Trophoblast cell (in vitro differentiated cells and primary cell): ENCODE data around the gene PJA1.

Source experiments
- DNase-seq, 2 donors: peaks; one replicate each; pipeline ENCODE4 v3.0.0-alpha.2; 2016
- H2AFZ ChIP-seq: 2 replicates; pipeline ENCODE4 v1.6.1; 2013; ENCODE audit warnings: low read length, moderate library complexity, mild to moderate bottlenecking; ENCODE audit not compliant: insufficient read depth, poor library complexity
- H2AK5ac ChIP-seq: 2 replicates; pipeline ENCODE4 v1.6.1; 2013; ENCODE audit warnings: mild to moderate bottlenecking, low read length
- H2BK120ac ChIP-seq: 2 replicates; pipeline ENCODE4 v1.6.1; 2013; ENCODE audit warnings: low read length, mild to moderate bottlenecking, moderate library complexity; ENCODE audit not compliant: insufficient read depth, poor library complexity
- H2BK12ac ChIP-seq: 2 replicates; pipeline ENCODE4 v1.6.1; 2013; ENCODE audit warnings: mild to moderate bottlenecking, low read length, moderate library complexity
- H2BK5ac ChIP-seq: 2 replicates; pipeline ENCODE4 v1.6.1; 2013; ENCODE audit warnings: low read length, low read depth, moderate library complexity, mild to moderate bottlenecking; ENCODE audit not compliant: poor library complexity
- H3K14ac ChIP-seq: 2 replicates; pipeline ENCODE4 v1.6.1; 2013; ENCODE audit warnings: mild to moderate bottlenecking, low read length
- H3K18ac ChIP-seq: 2 replicates; pipeline ENCODE4 v1.6.1; 2013; ENCODE audit warnings: mild to moderate bottlenecking, low read length
- H3K23ac ChIP-seq: 2 replicates; pipeline ENCODE4 v1.6.1; 2013; ENCODE audit warnings: low read length
- H3K27ac ChIP-seq: 2 replicates; pipeline ENCODE4 v1.5.1; 2013; ENCODE audit warnings: low read depth, mild to moderate bottlenecking, inconsistent platforms, low read length, moderate library complexity
- H3K27me3 ChIP-seq: 2 replicates; pipeline ENCODE4 v1.6.1; 2013; ENCODE audit warnings: inconsistent platforms, mild to moderate bottlenecking, low read length, moderate library complexity; ENCODE audit not compliant: insufficient read depth
- H3K36me3 ChIP-seq, 2 experiments: 1 replicate in 1 of 2; 2 replicates in 1 of 2; pipeline ENCODE4 v1.6.1; 2013; ENCODE audit warnings: low read length in 2 of 2, mild to moderate bottlenecking in 2 of 2, moderate library complexity in 1 of 2; ENCODE audit not compliant: insufficient read depth in 2 of 2, control insufficient read depth in 1 of 2
- H3K4ac ChIP-seq: 2 replicates; pipeline ENCODE4 v1.6.1; 2013; ENCODE audit warnings: low read depth, mild to moderate bottlenecking, low read length, moderate library complexity
- H3K4me1 ChIP-seq, 2 experiments: 1 replicate in 1 of 2; 2 replicates in 1 of 2; pipeline ENCODE4 v1.6.1; 2013; ENCODE audit warnings: low read length in 2 of 2, mild to moderate bottlenecking in 2 of 2, moderate library complexity in 1 of 2; ENCODE audit not compliant: insufficient read depth in 2 of 2, control insufficient read depth in 1 of 2
- H3K4me2 ChIP-seq: 2 replicates; pipeline ENCODE4 v1.6.1; 2013; ENCODE audit warnings: inconsistent platforms, mild to moderate bottlenecking, low read length, moderate library complexity
- H3K4me3 ChIP-seq: 2 replicates; pipeline ENCODE4 v1.5.1; 2013; ENCODE audit warnings: mild to moderate bottlenecking, low read depth, low read length, inconsistent platforms
- H3K79me1 ChIP-seq: one replicate; pipeline ENCODE4 v1.6.1; 2013; ENCODE audit warnings: low read length
- H3K79me2 ChIP-seq: 2 replicates; pipeline ENCODE4 v1.6.1; 2013; ENCODE audit warnings: low read length, mild to moderate bottlenecking; ENCODE audit not compliant: control insufficient read depth, insufficient read depth, poor library complexity
- H3K9ac ChIP-seq: 2 replicates; pipeline ENCODE4 v1.6.1; 2013; ENCODE audit warnings: mild to moderate bottlenecking, low read length
- H3K9me3 ChIP-seq: 2 replicates; pipeline ENCODE4 v1.6.1; 2013; ENCODE audit warnings: low read depth, mild to moderate bottlenecking, control low read depth, inconsistent platforms, low read length; ENCODE audit not compliant: insufficient read depth
- H4K12ac ChIP-seq: 2 replicates; pipeline ENCODE4 v1.6.1; 2013; ENCODE audit warnings: low read depth, mild to moderate bottlenecking, low read length, moderate library complexity
- H4K8ac ChIP-seq: 2 replicates; pipeline ENCODE4 v1.6.1; 2013; ENCODE audit warnings: low read depth, mild to moderate bottlenecking, low read length, moderate library complexity
- H4K91ac ChIP-seq: one replicate; pipeline ENCODE4 v1.6.1; 2013; ENCODE audit warnings: low read depth, mild to moderate bottlenecking, low read length, moderate library complexity
- WGBS: extraction: QIAGEN DNeasy Blood & Tissue Kit; methylation state at CpG from one replicate; pipeline ENCODE4 v1.1.7; 2013; ENCODE audit warnings: missing lambda C conversion rate; ENCODE audit not compliant: insufficient read length, insufficient coverage; ENCODE audit errors: extremely low coverage; 5-methylcytosine and 5-hydroxymethylcytosine counted together

PJA1 gene

GRCh38 chrX:69152417-69152841 is 12.8 kb downstream of the PJA1 start:
- Histone ChIP-seq H2AFZ (no peak overlapping the region), H3K9me3 (no peaks in the 10 kb centered on the region), H3K27me3 (no peaks in the 10 kb centered on the region), H2BK5ac (no peak overlapping the region), H3K14ac (no peak overlapping the region), H3K4ac (no peak overlapping the region), H3K79me1 (no peaks in the 10 kb centered on the region), H4K12ac (no peak overlapping the region), H3K4me1 (peaks cover 8% of the 10 kb centered on the region in 2 experiments), H4K8ac (no peak overlapping the region), H3K23ac (no peak overlapping the region), H3K36me3 (no peaks in the 10 kb centered on the region), H2AK5ac (no peak overlapping the region), H3K9ac (no peak overlapping the region), H2BK12ac (no peak overlapping the region), H3K18ac (no peak overlapping the region), H3K4me2 (no peak overlapping the region), H4K91ac (no peak overlapping the region), H3K79me2 (no peaks in the 10 kb centered on the region), H3K27ac (no peak overlapping the region), H2BK120ac (no peak overlapping the region), H3K4me3 (no peak overlapping the region)
- peak; percentile 74 to 79 for DNase-seq
- no CpG with 5 or more reads among the region's 1 CpG for WGBS

DNA sequence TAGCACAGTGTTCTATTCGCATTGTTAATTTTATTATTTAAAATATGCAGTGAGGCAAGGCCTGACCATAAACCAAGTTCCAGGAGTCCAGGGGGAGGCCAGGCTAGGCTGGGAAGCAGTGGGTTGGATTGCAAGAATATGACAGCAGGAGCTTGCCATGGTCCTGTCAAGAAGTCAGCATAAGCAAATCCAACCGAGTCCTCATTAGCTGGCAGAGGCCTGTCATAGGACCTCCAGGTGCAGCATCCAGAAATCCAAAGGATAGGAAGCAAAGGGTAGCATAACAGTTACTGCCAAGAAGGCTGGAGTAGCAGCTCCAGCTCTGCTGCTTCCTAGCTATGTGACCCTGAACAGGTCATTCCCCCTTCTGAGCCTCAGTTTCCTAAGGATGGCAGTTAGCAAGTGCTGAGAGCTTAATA is 13.4 kb downstream of the PJA1 start:
- DNase-seq: no peak
- H3K9ac ChIP-seq: no peak overlapping the region
- H3K36me3 ChIP-seq: no peaks in the 10 kb centered on the region
- H2BK12ac ChIP-seq: no peak overlapping the region
- no peak overlapping the region for H3K18ac ChIP-seq
- no peak overlapping the region for H2AFZ ChIP-seq
- no peak overlapping the region for H4K8ac ChIP-seq
- no peaks in the 10 kb centered on the region for H3K79me2 ChIP-seq
- no peak overlapping the region for H3K4ac ChIP-seq
- no peak overlapping the region for H3K4me2 ChIP-seq
- H3K23ac ChIP-seq: no peak overlapping the region
- no peaks in the 10 kb centered on the region for H3K9me3 ChIP-seq
- no peaks in the 10 kb centered on the region for H3K27me3 ChIP-seq
- H2AK5ac ChIP-seq: no peak overlapping the region
- H2BK120ac ChIP-seq: no peak overlapping the region
- H4K12ac ChIP-seq: no peak overlapping the region
- no peak overlapping the region for H4K91ac ChIP-seq
- no CpG with 5 or more reads among the region's 2 CpGs for whole genome bisulfite sequencing
- no peaks in the 10 kb centered on the region for H3K79me1 ChIP-seq
- peaks cover 8% of the 10 kb centered on the region in 2 experiments for H3K4me1 ChIP-seq
- H2BK5ac ChIP-seq: no peak overlapping the region
- H3K4me3 ChIP-seq: no peak overlapping the region
- no peak overlapping the region for H3K14ac ChIP-seq
- no peak overlapping the region for H3K27ac ChIP-seq

- no CpG with 5 or more reads among the region's 12 CpGs for WGBS
- H3K4ac ChIP-seq: no peak overlapping the region
- no peak overlapping the region for H2BK120ac ChIP-seq
- peak overlapping the region; percentile 38 for H3K4me2 ChIP-seq
- H3K79me1 ChIP-seq: no peaks in the 10 kb centered on the region
- no peak overlapping the region for H4K8ac ChIP-seq
- no peak overlapping the region for H2AK5ac ChIP-seq
- no peaks in the 10 kb centered on the region for H3K9me3 ChIP-seq
- H3K36me3 ChIP-seq: no peaks in the 10 kb centered on the region
- peak overlapping the region; percentile 10 for H3K27ac ChIP-seq
- H3K4me1 ChIP-seq: peaks cover 8% of the 10 kb centered on the region in 2 experiments
- H4K91ac ChIP-seq: peak overlapping the region; percentile 29
- H2BK5ac ChIP-seq: no peak overlapping the region
- no peak overlapping the region for H4K12ac ChIP-seq
- no peak overlapping the region for H3K14ac ChIP-seq
- H3K27me3 ChIP-seq: no peaks in the 10 kb centered on the region
- H3K4me3 ChIP-seq: no peak overlapping the region
- H2BK12ac ChIP-seq: no peak overlapping the region
- H3K18ac ChIP-seq: no peak overlapping the region
- H3K79me2 ChIP-seq: no peaks in the 10 kb centered on the region
- H2AFZ ChIP-seq: no peak overlapping the region
- DNase-seq: peak; percentile 57 to 72
- H3K9ac ChIP-seq: no peak overlapping the region
- no peak overlapping the region for H3K23ac ChIP-seq
These were observed 14.8 kb downstream of the PJA1 start for GRCh38 chrX:69150281-69150960.

DNA sequence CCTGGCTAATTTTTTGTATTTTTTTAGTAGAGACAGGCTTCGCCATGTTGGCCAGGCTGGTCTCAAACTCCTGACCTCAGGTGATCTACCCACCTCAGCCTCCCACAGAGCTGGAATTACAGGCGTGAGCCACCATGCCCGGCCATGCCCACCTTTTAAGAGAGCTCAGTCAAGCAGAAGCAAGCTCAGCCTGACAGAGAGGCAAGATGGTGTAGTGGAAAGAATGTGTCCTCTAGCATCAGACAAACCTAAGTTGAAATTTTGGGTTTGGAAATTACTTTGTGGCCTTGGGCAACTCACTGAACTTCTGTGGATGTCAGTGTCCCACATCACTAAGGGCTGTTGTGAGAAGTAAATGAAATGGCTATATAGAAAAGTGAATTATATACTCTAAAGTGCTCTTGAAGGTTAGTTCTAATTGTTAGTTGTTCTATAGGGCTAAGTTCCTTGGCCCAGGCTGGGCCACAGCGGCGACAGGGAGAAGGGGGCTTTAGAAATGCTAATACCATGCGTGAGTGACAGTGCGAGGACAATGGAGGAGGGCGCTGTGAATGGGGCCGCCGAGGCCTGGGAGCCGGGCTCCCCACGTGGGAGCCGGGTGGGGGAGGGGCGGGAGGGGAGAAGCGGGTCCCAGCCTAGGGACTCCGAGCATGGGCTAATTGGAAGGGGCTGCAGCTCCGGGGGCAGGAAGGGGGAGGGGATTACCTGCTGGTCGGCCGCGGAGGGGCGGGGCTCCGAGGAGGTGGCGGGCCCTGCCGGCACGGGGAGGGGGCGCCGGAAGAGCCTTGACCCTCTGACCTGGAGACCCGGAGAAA is 15.6 kb downstream of the PJA1 start:
- Histone ChIP-seq H3K79me1 (no peaks in the 10 kb centered on the region), H3K4ac (no peak overlapping the region), H3K18ac (no peak overlapping the region), H3K14ac (no peak overlapping the region), H4K12ac (no peak overlapping the region), H3K4me2 (peak overlapping the region; percentile 38), H3K79me2 (no peaks in the 10 kb centered on the region), H3K9me3 (no peaks in the 10 kb centered on the region), H3K27ac (no peak overlapping the region), H2AFZ (no peak overlapping the region), H2AK5ac (no peak overlapping the region), H4K8ac (no peak overlapping the region), H3K4me3 (no peak overlapping the region), H3K4me1 (peaks cover 8% of the 10 kb centered on the region in 2 experiments), H3K9ac (no peak overlapping the region), H2BK12ac (no peak overlapping the region), H2BK5ac (no peak overlapping the region), H3K23ac (no peak overlapping the region), H4K91ac (peak overlapping the region; percentile 29), H3K36me3 (no peaks in the 10 kb centered on the region), H2BK120ac (no peak overlapping the region), H3K27me3 (no peaks in the 10 kb centered on the region)
- WGBS: no CpG with 5 or more reads among the region's 28 CpGs
- peak in 1 of 2 donors; percentile 41 for DNase-seq
